Sciatic nerve (tissue), 2 donors: ENCODE measurements around the gene SLC7A8. TPM values are rescaled to one million over a fixed set of nuclear protein-coding genes. Genes with fewer than 3 reads are reported as not detected.
A peak's percentile ranks its signal among the peaks of the same experiment; 100 is the strongest.

ENCODE experiments used
- ATAC-seq: fragments of 200-7000 bp; cut with Tn5 transposase; one replicate; pipeline ENCODE4 v1.9.1; 2020; ENCODE audit warnings: mild to moderate bottlenecking, moderate library complexity
- DNase-seq: peaks from one replicate; pipeline ENCODE4 v3.0.0-alpha.2; 2020; ENCODE audit warnings: low spot score
- intact Hi-C: fragments of 100-400 bp; cut with DNase I; formaldehyde crosslinking; loops from one replicate; pipeline ENCODE4 v1.14.2; 2022
- total RNA-seq: library from RNA; stranded (reverse); fragmentation: NEBNext Ultra II Directional; extraction: Animal tissue kit (Norgen Biotek cat#: 25700); gene quantifications from one replicate; pipeline ENCODE4 v1.2.1, GENCODE V29; 2021
- donor health status: DM: no; HTN: no; CAD: no.
- donor health status: DM: no; HTN: no; CAD: no.

The SLC7A8 gene
- total RNA-seq, 1 donor from 2014 or later, result 15.0 TPM

DNA sequence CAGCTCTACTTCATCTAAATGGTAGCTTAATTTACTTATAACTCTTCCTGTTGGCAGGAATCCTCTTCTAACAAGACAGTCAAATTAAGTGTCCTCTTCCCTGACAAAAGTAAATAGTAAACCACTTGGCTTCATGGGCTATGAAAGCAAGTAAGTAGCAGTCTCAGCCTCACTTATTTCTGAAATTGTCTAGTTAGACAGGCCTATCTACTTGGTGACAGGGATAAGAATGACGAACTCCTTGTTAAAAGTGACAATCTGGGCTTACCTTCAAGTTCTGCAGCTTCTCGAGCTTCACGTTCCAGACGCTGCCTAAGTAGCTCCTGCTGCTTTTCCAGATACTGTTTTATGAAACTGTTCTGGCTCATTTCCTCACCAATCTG is 93.2 kb downstream of the SLC7A8 start:
- DNase-seq, result no peak
- ATAC-seq, result no peak
- intact Hi-C loops, result no loop called here

DNA sequence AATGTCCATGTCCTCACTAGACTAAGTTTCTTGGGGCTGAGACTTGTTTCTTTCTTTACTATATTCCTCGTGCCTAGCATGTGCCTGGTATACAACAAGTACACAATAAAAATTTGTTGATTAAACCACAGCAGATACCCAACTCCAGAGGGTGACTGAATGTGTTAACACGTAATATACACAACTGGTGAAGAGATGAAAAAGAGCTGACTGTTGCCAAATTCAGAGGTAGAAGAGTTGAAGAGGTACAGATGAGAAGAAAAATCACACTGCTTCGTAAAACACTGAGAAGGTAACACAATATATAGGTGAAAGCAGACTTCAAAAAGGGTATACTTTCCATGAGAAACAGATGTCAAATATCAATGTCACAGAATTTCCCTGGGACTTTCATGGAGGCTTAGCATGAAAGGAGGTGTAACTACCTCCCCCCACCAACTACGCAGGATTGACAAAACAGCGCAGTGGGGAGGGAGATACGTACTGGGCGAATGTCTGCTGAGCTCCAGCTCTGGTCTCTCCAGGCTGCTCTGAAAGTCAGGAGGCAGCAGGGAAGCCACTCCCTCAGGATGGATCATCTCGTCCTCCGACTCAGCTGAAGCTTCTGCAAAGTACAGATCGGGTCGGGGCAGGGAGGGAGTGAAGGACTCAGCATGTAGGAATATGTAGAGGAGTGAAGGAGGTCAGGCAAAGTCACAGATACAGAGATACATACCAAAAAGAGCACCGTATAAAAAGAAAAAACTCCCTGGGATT is 93.8 kb downstream of the SLC7A8 start:
- intact Hi-C loops, result no loop called here
- ATAC-seq (no peak), DNase-seq (no peak)

DNA sequence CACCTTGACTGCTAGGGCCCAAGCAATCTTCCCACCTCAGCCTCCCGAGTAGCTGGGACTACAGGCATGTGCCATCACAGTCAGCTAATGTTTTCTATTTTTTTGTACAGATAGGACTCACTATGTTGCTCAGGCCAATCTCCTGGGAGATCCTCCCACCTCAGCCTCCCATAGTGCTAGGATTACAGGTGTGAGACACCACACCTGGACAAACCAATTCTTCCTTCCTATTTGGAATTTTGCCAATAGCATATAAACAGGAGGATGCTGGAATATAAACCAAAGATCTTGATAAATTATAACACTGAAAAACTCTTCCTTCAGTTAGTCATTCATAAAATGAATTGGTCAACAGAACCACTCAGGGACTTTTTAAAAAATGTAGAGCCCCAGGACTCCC is 96.9 kb downstream of the SLC7A8 start:
- intact Hi-C loops, result no loop called here
- DNase-seq, result no peak
- no peak for ATAC-seq

DNA sequence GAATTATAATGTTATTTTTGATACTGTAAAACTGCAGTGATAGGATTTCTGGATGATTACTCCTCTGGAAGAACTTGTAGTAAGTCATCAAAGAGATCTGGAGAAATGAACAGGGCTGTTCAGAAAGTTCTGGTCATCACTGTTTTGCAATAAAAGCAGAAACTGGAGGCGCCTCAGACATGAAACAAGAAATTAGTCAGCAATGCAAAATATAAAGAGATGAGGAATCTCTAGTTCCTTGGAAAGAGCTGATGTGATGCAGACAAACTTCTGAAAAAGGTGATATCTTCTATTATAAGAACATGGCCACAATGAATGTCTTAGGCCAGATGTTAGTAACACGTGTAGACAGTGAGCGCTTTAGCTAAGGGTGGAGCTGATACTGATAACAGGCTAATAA is 98.0 kb downstream of the SLC7A8 start:
- intact Hi-C loops, result no loop called here
- no peak for ATAC-seq
- DNase-seq, result no peak

DNA sequence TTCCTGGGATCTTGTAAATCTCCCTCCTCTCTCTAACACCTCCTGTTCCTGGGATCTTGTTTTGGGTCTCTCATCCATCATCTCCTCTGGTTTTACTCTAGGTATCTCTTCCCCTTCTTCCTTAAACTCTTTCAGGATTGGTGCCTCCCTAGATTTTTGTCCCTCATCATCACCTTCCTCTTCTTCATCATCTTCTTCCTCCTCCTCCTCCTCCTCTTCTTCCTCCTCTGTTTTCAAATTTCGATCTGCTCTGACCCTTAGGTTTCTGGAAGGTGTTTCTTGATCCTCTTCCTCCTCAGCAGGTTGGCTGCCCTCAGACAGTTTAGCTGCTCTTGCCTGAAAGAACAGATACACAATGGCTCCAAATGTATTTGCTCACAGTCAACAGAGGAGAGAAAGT is 103.0 kb downstream of the SLC7A8 start:
- DNase-seq, result no peak
- no peak for ATAC-seq
- intact Hi-C loops, result no loop called here

DNA sequence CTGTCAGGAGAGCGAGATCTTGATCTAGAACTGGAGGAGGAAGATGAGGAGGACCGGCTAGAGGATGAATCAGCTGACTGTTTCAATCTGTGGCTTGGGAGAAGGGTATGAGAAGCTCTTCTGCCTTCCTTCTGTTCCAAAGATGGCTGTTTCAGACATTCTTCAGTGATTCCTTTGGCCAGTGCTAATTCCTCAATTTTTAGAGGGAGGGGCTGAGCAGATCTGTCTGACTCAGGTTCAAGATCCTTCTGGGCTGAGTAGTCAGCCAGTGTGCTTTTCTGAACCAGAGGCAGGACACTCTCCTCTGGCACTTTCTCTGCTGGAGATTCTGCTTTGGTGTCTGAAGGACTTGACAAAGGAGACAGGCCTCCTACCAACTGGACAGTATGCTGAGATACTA is 103.7 kb downstream of the SLC7A8 start:
- intact Hi-C loops, result no loop called here
- no peak for DNase-seq
- no peak for ATAC-seq

DNA sequence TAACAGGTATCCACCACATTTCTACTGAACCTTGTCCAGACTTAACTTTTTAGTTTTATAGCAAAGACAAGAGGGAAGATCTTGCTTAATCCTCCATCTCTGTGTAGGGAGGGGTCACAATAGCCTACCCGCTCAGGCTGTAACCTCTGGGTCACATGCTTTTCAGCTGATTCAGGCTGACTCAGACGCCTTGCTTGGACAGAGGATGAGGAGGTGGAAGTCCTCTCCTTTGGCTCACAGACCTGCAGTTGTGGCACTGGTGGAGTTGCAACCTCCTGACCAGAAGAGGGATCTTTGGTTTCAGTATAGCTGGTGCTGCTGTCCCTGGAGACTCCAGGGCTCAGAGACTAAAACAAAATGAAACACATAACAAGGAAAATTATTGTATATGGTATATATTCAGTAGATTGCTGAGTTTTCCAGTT is 104.8 kb downstream of the SLC7A8 start:
- DNase-seq, result peak; percentile 82
- ATAC-seq, result peak; percentile 97
- intact Hi-C loops, result no loop called here

DNA sequence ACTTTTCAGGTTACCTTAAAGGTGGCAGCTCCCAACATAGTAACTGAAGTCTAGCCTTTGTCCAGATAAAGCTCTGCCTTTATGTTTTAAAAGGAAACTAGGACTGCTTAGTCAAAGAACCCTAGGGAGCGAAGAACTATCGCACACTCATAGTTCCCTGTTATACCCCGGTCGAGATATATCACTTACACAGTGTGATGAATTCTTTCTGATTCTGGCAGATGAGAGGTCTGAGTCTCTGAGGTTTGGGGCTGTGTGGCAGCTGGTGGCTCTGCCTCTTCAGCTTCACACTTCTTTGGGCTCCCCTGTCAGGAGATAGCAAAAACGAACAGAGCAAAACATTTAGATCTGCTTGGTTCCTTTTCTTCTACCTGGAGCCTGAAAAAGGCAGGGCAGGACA is 105.5 kb downstream of the SLC7A8 start:
- DNase-seq (no peak), ATAC-seq (no peak)
- intact Hi-C loops, result no loop called here

DNA sequence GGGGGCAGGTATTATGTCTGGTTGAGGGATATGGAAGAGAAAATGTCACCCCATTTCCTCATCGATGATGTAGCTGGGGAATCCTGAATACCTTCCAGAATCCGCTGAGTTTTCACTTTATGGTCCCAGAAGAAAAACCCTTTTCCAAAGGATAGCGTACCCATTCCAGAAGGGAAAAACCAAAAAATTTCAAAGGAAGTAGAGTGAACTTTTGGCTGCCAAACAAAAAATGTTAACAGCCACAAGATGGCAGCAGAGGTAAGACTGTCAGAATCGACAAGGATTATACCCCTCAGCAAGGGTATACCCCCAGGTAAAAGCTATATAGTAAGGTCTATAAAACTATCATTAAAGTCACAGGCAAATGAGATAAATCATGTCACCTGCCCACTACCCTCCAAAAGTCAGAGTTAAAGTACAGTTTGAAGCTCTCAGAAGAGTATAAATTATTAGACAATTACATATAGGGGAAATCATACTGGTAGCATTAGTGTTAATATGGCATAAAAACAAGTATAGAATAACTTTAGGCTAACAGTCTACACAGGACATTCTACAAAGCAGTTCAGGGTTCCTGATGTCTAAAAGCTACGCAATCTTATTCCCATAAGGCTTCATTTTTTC is 106.6 kb downstream of the SLC7A8 start:
- ATAC-seq (peak; percentile 16), DNase-seq (no peak)
- intact Hi-C loops, result no loop called here

Other genes with a start within 250 kb of the SLC7A8 start
- gene HAUS4, start 226.6 kb downstream of the SLC7A8 start, total RNA-seq, result 39.9 TPM
- 24.8 TPM for gene AJUBA, start 201.1 kb downstream of the SLC7A8 start, total RNA-seq
- gene C14orf93, start 173.5 kb downstream of the SLC7A8 start, total RNA-seq, result 8.1 TPM
- gene PSMB5, start 148.8 kb downstream of the SLC7A8 start, total RNA-seq, result 70.1 TPM
- gene PSMB11, start 141.4 kb downstream of the SLC7A8 start, total RNA-seq, result not detected
- 6.5 TPM for gene CDH24, start 126.1 kb downstream of the SLC7A8 start, total RNA-seq
- gene ACIN1, start 88.5 kb downstream of the SLC7A8 start, total RNA-seq, result 166 TPM
- 32.2 TPM for gene C14orf119, start 88.2 kb downstream of the SLC7A8 start, total RNA-seq
- not detected for gene CIROP, start 78.7 kb downstream of the SLC7A8 start, total RNA-seq
- gene CEBPE, start 64.4 kb downstream of the SLC7A8 start, total RNA-seq, result 0.31 TPM
- gene RNF212B, start 54.3 kb upstream of the SLC7A8 start, total RNA-seq, result not detected
- 8.3 TPM for gene HOMEZ, start 102.5 kb upstream of the SLC7A8 start, total RNA-seq
- gene PPP1R3E, start 119.2 kb upstream of the SLC7A8 start, total RNA-seq, result 24.0 TPM
- gene BCL2L2, start 123.2 kb upstream of the SLC7A8 start, total RNA-seq, result 56.5 TPM
- 135 TPM for gene PABPN1, start 137.8 kb upstream of the SLC7A8 start, total RNA-seq
- 67.3 TPM for gene SLC22A17, start 169.2 kb upstream of the SLC7A8 start, total RNA-seq
- 46.6 TPM for gene EFS, start 181.5 kb upstream of the SLC7A8 start, total RNA-seq
- not detected for gene IL25, start 189.1 kb upstream of the SLC7A8 start, total RNA-seq
- gene CMTM5, start 193.4 kb upstream of the SLC7A8 start, total RNA-seq, result 75.3 TPM
- not detected for gene MYH6, start 224.6 kb upstream of the SLC7A8 start, total RNA-seq